ENCODE data around the gene ARHGEF19. TPM values are rescaled to one million over a fixed set of nuclear protein-coding genes. Genes with fewer than 3 reads are reported as not detected.
"Not testable (repeated sequence)": the region's sequence is repeated elsewhere in the genome, so short reads cannot be mapped to it uniquely, and the experiment has no call there.

The ARHGEF19 gene
- total and polyA plus RNA-seq, 2 experiments from 2014 or later: 21.0 to 24.8 TPM

- Histone ChIP-seq H4K20me1 (ENCODE audit: insufficient read depth, poor library complexity, severe bottlenecking) (no peaks in the 10 kb centered on the region), H3K4me3 (no peak overlapping the region), H3K4me1 (ENCODE audit: insufficient read depth) (no peaks in the 10 kb centered on the region), H3K9me2 (replicated peaks; ENCODE audit: insufficient read depth) (no peaks in the 10 kb centered on the region), H3K27ac (no peak overlapping the region), H3K27me3 (no peaks in the 10 kb centered on the region), H3K36me3 (replicated peaks; ENCODE audit: insufficient read depth, low read depth) (no peaks in the 10 kb centered on the region), H3K4me2 (no peak overlapping the region), H2AFZ (no peak overlapping the region), H3K9me3 (ENCODE audit: low read depth) (no peaks in the 10 kb centered on the region), H3K79me2 (peaks cover 37% of the 10 kb centered on the region)
- no peak for DNase-seq (ENCODE audit: low spot score)
- TF ChIP-seq EZH2phosphoT487 (IDR thresholded peaks at IDR 0.05; ENCODE audit: low read depth, severe bottlenecking, unreplicated experiment) (no peak), EZH2 (IDR thresholded peaks at IDR 0.05; ENCODE audit: borderline replicate concordance) (no peak), CTCF (IDR thresholded peaks at IDR 0.05; ENCODE audit: poor library complexity) (no peak)
- 99% methylated on average over 9 of the region's 9 CpGs for WGBS (ENCODE audit: low lambda C conversion rate, missing lambda C conversion rate)
Measured at GRCh38 chr1:16258591-16259135, 46.2 kb upstream of the ARHGEF19 start.

- no peak for DNase-seq (ENCODE audit: low spot score)
- H3K9me2 ChIP-seq (replicated peaks; ENCODE audit: insufficient read depth): no peaks in the 10 kb centered on the region
- no peaks in the 10 kb centered on the region for H3K9me3 ChIP-seq (ENCODE audit: low read depth)
- no peak overlapping the region for H2AFZ ChIP-seq
- no peak for TF ChIP-seq EZH2phosphoT487 (IDR thresholded peaks at IDR 0.05; ENCODE audit: low read depth, severe bottlenecking, unreplicated experiment)
- no peak for TF ChIP-seq CTCF (IDR thresholded peaks at IDR 0.05; ENCODE audit: poor library complexity)
- TF ChIP-seq EZH2 (IDR thresholded peaks at IDR 0.05; ENCODE audit: borderline replicate concordance): no peak
- H3K79me2 ChIP-seq: peaks cover 37% of the 10 kb centered on the region
- WGBS (ENCODE audit: low lambda C conversion rate, missing lambda C conversion rate): 89% methylated on average over 3 of the region's 3 CpGs
- H3K4me3 ChIP-seq: no peak overlapping the region
- no peaks in the 10 kb centered on the region for H3K4me1 ChIP-seq (ENCODE audit: insufficient read depth)
- no peak overlapping the region for H3K27ac ChIP-seq
- no peaks in the 10 kb centered on the region for H3K36me3 ChIP-seq (replicated peaks; ENCODE audit: insufficient read depth, low read depth)
- H3K4me2 ChIP-seq: no peak overlapping the region
- no peaks in the 10 kb centered on the region for H4K20me1 ChIP-seq (ENCODE audit: insufficient read depth, poor library complexity, severe bottlenecking)
- no peaks in the 10 kb centered on the region for H3K27me3 ChIP-seq
Measured at GRCh38 chr1:16257968-16258367, 45.5 kb upstream of the ARHGEF19 start.

GRCh38 chr1:16257556-16257955, 45.1 kb upstream of the ARHGEF19 start:
- H3K79me2 ChIP-seq: peaks cover 33% of the 10 kb centered on the region
- DNase-seq (ENCODE audit: low spot score); H3K9me2 ChIP-seq (replicated peaks; ENCODE audit: insufficient read depth); H3K27me3 ChIP-seq; H3K36me3 ChIP-seq (replicated peaks; ENCODE audit: insufficient read depth, low read depth); H2AFZ ChIP-seq; H4K20me1 ChIP-seq (ENCODE audit: insufficient read depth, poor library complexity, severe bottlenecking); H3K4me1 ChIP-seq (ENCODE audit: insufficient read depth); H3K4me3 ChIP-seq; H3K9me3 ChIP-seq (ENCODE audit: low read depth); H3K4me2 ChIP-seq; H3K27ac ChIP-seq: not testable (repeated sequence)
- WGBS (ENCODE audit: low lambda C conversion rate, missing lambda C conversion rate): 89% methylated on average over 3 of the region's 3 CpGs

GRCh38 chr1:16256478-16256877, 44.0 kb upstream of the ARHGEF19 start:
- H3K9me3 ChIP-seq (ENCODE audit: low read depth): no peaks in the 10 kb centered on the region
- H3K27ac ChIP-seq: no peak overlapping the region
- H3K4me1 ChIP-seq (ENCODE audit: insufficient read depth): no peaks in the 10 kb centered on the region
- no peaks in the 10 kb centered on the region for H4K20me1 ChIP-seq (ENCODE audit: insufficient read depth, poor library complexity, severe bottlenecking)
- H3K36me3 ChIP-seq (replicated peaks; ENCODE audit: insufficient read depth, low read depth): no peaks in the 10 kb centered on the region
- peaks cover 23% of the 10 kb centered on the region for H3K79me2 ChIP-seq
- no peak overlapping the region for H2AFZ ChIP-seq
- DNase-seq (ENCODE audit: low spot score): no peak
- no peaks in the 10 kb centered on the region for H3K27me3 ChIP-seq
- no peak overlapping the region for H3K4me3 ChIP-seq
- H3K4me2 ChIP-seq: no peak overlapping the region
- TF ChIP-seq CTCF (IDR thresholded peaks at IDR 0.05; ENCODE audit: poor library complexity): no peak
- TF ChIP-seq EZH2phosphoT487 (IDR thresholded peaks at IDR 0.05; ENCODE audit: low read depth, severe bottlenecking, unreplicated experiment): no peak
- no peak for TF ChIP-seq EZH2 (IDR thresholded peaks at IDR 0.05; ENCODE audit: borderline replicate concordance)
- H3K9me2 ChIP-seq (replicated peaks; ENCODE audit: insufficient read depth): no peaks in the 10 kb centered on the region
- WGBS (ENCODE audit: low lambda C conversion rate, missing lambda C conversion rate): 83% methylated on average over 4 of the region's 4 CpGs
